Spleen (tissue), 11 donors: Measurements from ENCODE around the gene ACACA. TPM values are rescaled to one million over a fixed set of nuclear protein-coding genes. Genes with fewer than 3 reads are reported as not detected.

Experiments used
- DNase-seq: peaks from one replicate; pipeline ENCODE4 v3.0.0-alpha.2; 2020
- H3K27ac ChIP-seq, 8 donors: fragments of 200-600 bp; sonication (generic) in 7 of 8; 1 replicate in 4 of 8; 2 replicates in 4 of 8; pipeline versions ENCODE4 v1.5.0 to v1.8.0; 2016 to 2021; ENCODE audit warnings: inconsistent platforms in 4 of 8, mild to moderate bottlenecking in 4 of 8, moderate library complexity in 1 of 8
- H3K27me3 ChIP-seq, 7 donors: fragments of 200-600 bp; sonication (generic) in 6 of 7; replicated peaks in 1 of 7; 1 replicate in 4 of 7; 2 replicates in 3 of 7; pipeline versions ENCODE4 v1.5.0 to v1.8.0; 2016 to 2021; ENCODE audit warnings: inconsistent platforms in 3 of 7, mild to moderate bottlenecking in 1 of 7
- H3K36me3 ChIP-seq, 6 donors: fragments of 200-600 bp; sonication (generic) in 5 of 6; 1 replicate in 4 of 6; 2 replicates in 2 of 6; pipeline versions ENCODE4 v1.5.0 to v1.8.0; 2016 to 2021; ENCODE audit warnings: inconsistent platforms in 2 of 6
- H3K4me1 ChIP-seq, 6 donors: fragments of 200-600 bp; sonication (generic) in 5 of 6; 1 replicate in 3 of 6; 2 replicates in 3 of 6; pipeline versions ENCODE4 v1.5.0 to v1.8.0; 2016 to 2021; ENCODE audit warnings: inconsistent platforms in 3 of 6
- H3K4me3 ChIP-seq, 8 donors: fragments of 200-600 bp; sonication (generic) in 7 of 8; 1 replicate in 4 of 8; 2 replicates in 4 of 8; pipeline versions ENCODE4 v1.5.0 to v1.8.0; 2016 to 2021; ENCODE audit warnings: inconsistent platforms in 4 of 8, mild to moderate bottlenecking in 4 of 8, moderate library complexity in 2 of 8
- H3K9me3 ChIP-seq, 8 donors: fragments of 200-600 bp; sonication (generic) in 7 of 8; 1 replicate in 4 of 8; 2 replicates in 4 of 8; pipeline versions ENCODE4 v1.5.0 to v1.8.0; 2016 to 2021; ENCODE audit warnings: inconsistent platforms in 4 of 8
- POLR2A ChIP-seq, 3 donors: fragments of 450-650 bp; IDR thresholded peaks; one replicate each; pipeline ENCODE4 v1.5.1; 2017; ENCODE audit warnings: antibody characterized with exemption in 3 of 3, mild to moderate bottlenecking in 1 of 3
- POLR2AphosphoS5 ChIP-seq, 3 donors: sonication (generic); formaldehyde crosslinking; IDR thresholded peaks; one replicate each; pipeline ENCODE4 v1.5.1; 2017; ENCODE audit warnings: antibody characterized with exemption in 3 of 3
- WGBS, 5 donors: extraction: QIAGEN DNeasy Blood & Tissue Kit in 3 of 5; methylation state at CpG; one replicate each; pipeline versions ENCODE4 v1.1.5 to v1.1.7; 2013 to 2018; 5-methylcytosine and 5-hydroxymethylcytosine counted together
- intact Hi-C: fragments of 100-400 bp; cut with DNase I; formaldehyde crosslinking; loops from one replicate; pipeline ENCODE4 v1.15.0; 2023; ENCODE audit warnings: low total_unique reads
- polyA plus RNA-seq, 3 donors: library from polyadenylated mRNA; stranded (reverse); fragments of 200-250 nt; gene quantifications; one replicate each; pipeline ENCODE4 v1.2.1, GENCODE V29; 2013
- total RNA-seq, 7 donors: library from RNA; depleted of rRNA in 3 of 7; stranded (reverse); fragments of >200 nt in 3 of 7; fragmentation: NEBNext Ultra II Directional in 4 of 7; extraction: Animal tissue kit (Norgen Biotek cat#: 25700) in 4 of 7; gene quantifications; one replicate each; pipeline versions ENCODE4 v1.1.0 to v1.2.1, GENCODE V29; 2016 to 2021
- TF ChIP-seq, protein P1 (sequence below), 11 experiments: fragments of 200-600 bp in 7 of 11; fragments of 450-650 bp in 4 of 11; sonication (generic) in 4 of 11; IDR thresholded peaks in 8 of 11; conservative IDR thresholded peaks in 3 of 11; 1 replicate in 7 of 11; 2 replicates in 4 of 11; pipeline versions ENCODE4 v1.4.0 to v1.8.0; 2016 to 2021; ENCODE audit warnings: antibody characterized with exemption in 11 of 11, inconsistent platforms in 4 of 11, mild to moderate bottlenecking in 1 of 11
- donor health status: healthy with polysubstance abuse.
- donor health status: DM: no; HTN: no; CAD: no; lungs with moderate emphysema.
- donor health status: DM: no; HTN: no; CAD: no.
- donor health status: Bipolar disorder and iron deficiency.
- donor health status: healthy.
- donor health status: DM: no; HTN: no; CAD: no.
- donor health status: DM: yes; HTN: yes; CAD: no.

Gene ACACA
- total and polyA plus RNA-seq, 10 donors = 3.2 to 50.8 (median 29.2) TPM

DNA sequence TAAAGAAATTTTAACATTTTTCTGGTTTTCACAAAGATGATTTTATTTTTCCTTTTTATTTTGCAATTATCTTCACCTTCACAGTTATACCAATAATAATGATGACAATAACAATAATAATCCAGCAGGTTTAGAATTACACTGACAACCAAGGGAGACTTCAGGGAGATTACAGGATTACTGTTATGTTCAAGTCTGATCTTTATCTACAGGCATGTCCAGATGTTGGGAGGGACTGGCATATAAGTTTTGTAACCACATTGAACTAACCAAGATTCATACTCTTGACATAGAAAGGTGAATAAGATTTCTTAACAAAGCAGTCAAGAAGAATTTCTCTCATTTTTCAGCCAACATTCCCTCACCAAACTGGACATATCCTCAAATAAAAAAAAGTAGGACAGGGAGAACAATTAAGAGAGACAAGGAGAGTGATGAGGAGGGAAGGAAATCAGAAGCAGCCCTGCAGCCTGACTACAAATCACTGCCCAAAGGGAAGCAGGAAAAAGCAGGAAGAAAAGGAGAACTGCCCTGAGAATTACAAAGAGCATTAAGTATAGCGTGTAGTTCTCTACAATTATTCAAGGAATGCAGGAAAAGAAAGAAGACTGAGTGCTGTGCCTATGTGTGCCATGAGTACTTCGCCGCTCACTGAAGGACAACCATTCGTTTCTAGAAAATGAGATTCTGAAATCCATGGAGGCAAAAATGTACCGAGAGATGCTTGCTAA is 186.6 kb downstream of the ACACA start:
- intact Hi-C loops = no loop called here
- H3K9me3 ChIP-seq = no peaks in the 10 kb centered on the region
- no peaks in the 10 kb centered on the region for H3K4me1 ChIP-seq
- TF ChIP-seq, protein P1, sequence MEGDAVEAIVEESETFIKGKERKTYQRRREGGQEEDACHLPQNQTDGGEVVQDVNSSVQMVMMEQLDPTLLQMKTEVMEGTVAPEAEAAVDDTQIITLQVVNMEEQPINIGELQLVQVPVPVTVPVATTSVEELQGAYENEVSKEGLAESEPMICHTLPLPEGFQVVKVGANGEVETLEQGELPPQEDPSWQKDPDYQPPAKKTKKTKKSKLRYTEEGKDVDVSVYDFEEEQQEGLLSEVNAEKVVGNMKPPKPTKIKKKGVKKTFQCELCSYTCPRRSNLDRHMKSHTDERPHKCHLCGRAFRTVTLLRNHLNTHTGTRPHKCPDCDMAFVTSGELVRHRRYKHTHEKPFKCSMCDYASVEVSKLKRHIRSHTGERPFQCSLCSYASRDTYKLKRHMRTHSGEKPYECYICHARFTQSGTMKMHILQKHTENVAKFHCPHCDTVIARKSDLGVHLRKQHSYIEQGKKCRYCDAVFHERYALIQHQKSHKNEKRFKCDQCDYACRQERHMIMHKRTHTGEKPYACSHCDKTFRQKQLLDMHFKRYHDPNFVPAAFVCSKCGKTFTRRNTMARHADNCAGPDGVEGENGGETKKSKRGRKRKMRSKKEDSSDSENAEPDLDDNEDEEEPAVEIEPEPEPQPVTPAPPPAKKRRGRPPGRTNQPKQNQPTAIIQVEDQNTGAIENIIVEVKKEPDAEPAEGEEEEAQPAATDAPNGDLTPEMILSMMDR (IDR thresholded peaks at IDR 0.05 in 8 of 11, conservative IDR thresholded peaks at IDR 0.05 in 3 of 11) = no peak
- no peak for TF ChIP-seq POLR2A (IDR thresholded peaks at IDR 0.05)
- TF ChIP-seq POLR2AphosphoS5 (IDR thresholded peaks at IDR 0.05) = no peak
- 83 to 93% (median 92%) methylated on average over 5 of the region's 5 CpGs for WGBS, 5 donors
- no peak for DNase-seq
- no peaks in the 10 kb centered on the region for H3K27me3 ChIP-seq
- H3K4me3 ChIP-seq = no peak overlapping the region
- peaks cover 0 to 71% (median 10%) of the 10 kb centered on the region in 6 donors for H3K36me3 ChIP-seq
- H3K27ac ChIP-seq = no peak overlapping the region

DNA sequence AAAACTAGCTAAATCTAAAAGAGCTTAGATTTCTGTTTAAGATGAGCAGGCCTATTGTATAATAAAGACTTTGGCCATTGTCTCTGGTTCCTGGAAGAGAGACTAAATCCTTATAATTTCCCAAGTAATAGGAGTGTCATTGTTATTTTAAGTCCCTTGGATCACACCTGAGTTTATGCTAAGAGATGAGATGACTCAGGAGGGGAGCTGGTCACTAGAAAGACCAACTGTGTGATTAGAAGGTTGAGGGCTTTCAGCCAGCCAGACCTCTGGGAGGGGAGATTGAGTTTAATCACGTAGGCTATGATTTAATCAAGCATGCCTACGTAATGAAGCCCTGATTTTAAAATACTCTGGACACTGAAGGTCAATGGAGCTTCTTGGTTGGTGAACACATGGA is 187.8 kb downstream of the ACACA start:
- TF ChIP-seq POLR2AphosphoS5 (IDR thresholded peaks at IDR 0.05) (no peak), POLR2A (IDR thresholded peaks at IDR 0.05) (no peak)
- TF ChIP-seq, protein P1 (IDR thresholded peaks at IDR 0.05 in 8 of 11, conservative IDR thresholded peaks at IDR 0.05 in 3 of 11) = no peak
- Histone ChIP-seq H3K9me3 (no peaks in the 10 kb centered on the region), H3K27me3 (no peaks in the 10 kb centered on the region), H3K27ac (no peak overlapping the region), H3K4me3 (no peak overlapping the region), H3K36me3 (peaks cover 0 to 70% (median 6%) of the 10 kb centered on the region in 6 donors), H3K4me1 (no peaks in the 10 kb centered on the region)
- intact Hi-C loops = no loop called here
- WGBS, 5 donors = 90 to 96% (median 95%) methylated on average over 2 of the region's 2 CpGs
- no peak for DNase-seq

DNA sequence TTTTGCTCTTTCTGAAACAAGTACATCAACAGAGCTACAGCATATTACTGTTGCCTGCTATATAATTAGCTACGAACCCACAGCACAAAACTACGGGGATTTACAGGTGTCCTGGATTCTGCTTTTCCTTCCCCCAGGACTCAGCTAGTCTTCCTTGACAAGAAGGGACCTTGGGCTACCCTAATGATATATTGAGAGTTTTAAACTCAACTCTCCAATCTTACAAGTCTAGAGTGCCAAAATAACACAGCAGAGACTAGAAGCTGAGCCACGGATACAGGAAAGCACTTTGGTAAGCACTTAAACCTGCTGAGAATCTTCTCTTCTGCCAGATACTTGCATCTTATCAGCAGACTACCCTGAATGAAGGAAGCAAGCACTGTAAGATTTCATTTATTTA is 192.2 kb downstream of the ACACA start:
- no peaks in the 10 kb centered on the region for H3K9me3 ChIP-seq
- no peaks in the 10 kb centered on the region for H3K4me1 ChIP-seq
- intact Hi-C loops = no loop called here
- H3K27ac ChIP-seq = no peak overlapping the region
- TF ChIP-seq, protein P1 (IDR thresholded peaks at IDR 0.05 in 8 of 11, conservative IDR thresholded peaks at IDR 0.05 in 3 of 11) = no peak
- 73 to 81% (median 76%) methylated on average over 3 of the region's 3 CpGs for WGBS, 5 donors
- no peak for DNase-seq
- no peaks in the 10 kb centered on the region for H3K27me3 ChIP-seq
- peaks cover 0 to 30% (median 3%) of the 10 kb centered on the region in 6 donors for H3K36me3 ChIP-seq
- no peak overlapping the region for H3K4me3 ChIP-seq

DNA sequence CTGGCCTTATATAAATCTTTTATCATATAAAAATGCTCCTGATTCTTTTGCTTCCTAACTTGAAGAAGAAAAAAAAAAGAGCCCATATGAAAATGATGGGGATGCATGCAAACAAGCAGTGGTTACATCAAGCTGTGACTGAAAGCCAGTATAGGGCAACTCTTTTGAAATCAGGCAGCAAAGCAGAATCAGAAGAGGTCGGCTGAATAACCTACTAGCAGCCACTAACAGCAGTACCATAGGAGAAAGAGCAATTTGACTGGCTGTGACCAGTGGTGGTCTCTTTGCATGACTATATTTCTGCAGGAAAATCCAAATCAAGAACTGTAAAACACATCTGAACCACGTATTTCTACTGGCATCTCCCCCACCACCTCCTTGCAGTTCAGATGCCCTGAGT is 192.7 kb downstream of the ACACA start:
- DNase-seq = no peak

More for the DNA sequence above, 192.7 kb downstream of the ACACA start:
- intact Hi-C loops = no loop called here
- Histone ChIP-seq H3K27ac (no peak overlapping the region), H3K4me1 (no peaks in the 10 kb centered on the region), H3K4me3 (no peak overlapping the region), H3K27me3 (no peaks in the 10 kb centered on the region), H3K9me3 (no peaks in the 10 kb centered on the region), H3K36me3 (peaks cover 0 to 30% (median under 1%) of the 10 kb centered on the region in 6 donors)
- WGBS, 5 donors = 82 to 95% (median 90%) methylated on average over 2 of the region's 2 CpGs
- TF ChIP-seq POLR2A (IDR thresholded peaks at IDR 0.05) (no peak), POLR2AphosphoS5 (IDR thresholded peaks at IDR 0.05) (no peak)
- TF ChIP-seq, protein P1 (IDR thresholded peaks at IDR 0.05 in 8 of 11, conservative IDR thresholded peaks at IDR 0.05 in 3 of 11) = no peak
